KOPT-K1 (cell line): ENCODE data around the gene PTPRD.
"Not testable (repeated sequence)": the region's sequence is repeated elsewhere in the genome, so short reads cannot be mapped to it uniquely, and the experiment has no call there.

ENCODE experiments used
- H3K27ac ChIP-seq: fragments of 200-600 bp; sonication (generic); 2 replicates; pipeline ENCODE4 v1.5.1; 2016; ENCODE audit warnings: antibody characterized with exemption, mild to moderate bottlenecking, low read depth, low read length; ENCODE audit not compliant: poor library complexity, severe bottlenecking
- H3K36me3 ChIP-seq: fragments of 200-600 bp; sonication (generic); 2 replicates; pipeline ENCODE4 v1.5.1; 2017; ENCODE audit warnings: antibody characterized with exemption, mild to moderate bottlenecking, low read length, moderate library complexity; ENCODE audit not compliant: insufficient read depth
- H3K9me3 ChIP-seq: fragments of 200-600 bp; sonication (generic); 2 replicates; pipeline ENCODE4 v1.5.1; 2017; ENCODE audit warnings: antibody characterized with exemption, low read length, mild to moderate bottlenecking; ENCODE audit not compliant: insufficient read depth, poor library complexity, severe bottlenecking

The PTPRD gene

DNA sequence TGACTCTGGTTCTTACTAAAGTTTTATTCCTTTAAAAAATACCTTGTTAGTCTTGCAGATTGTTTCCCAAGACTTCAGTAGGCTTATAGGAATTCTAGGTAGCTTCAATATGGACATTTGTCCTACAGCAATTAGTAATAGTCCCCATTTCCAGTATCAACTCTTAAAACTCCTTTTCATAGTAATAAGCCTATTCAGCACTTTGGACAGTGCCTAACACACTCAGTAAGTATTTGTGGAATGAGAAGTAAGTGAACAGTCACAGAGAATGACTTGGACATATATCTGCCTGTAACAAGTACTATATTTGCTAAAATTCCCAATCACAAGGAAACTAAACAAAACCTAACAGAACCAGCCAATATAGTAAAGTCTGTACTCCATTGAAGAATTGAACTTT lies 1521.4 kb downstream of the PTPRD start:
- no peak overlapping the region for H3K27ac ChIP-seq
- no peaks in the 10 kb centered on the region for H3K9me3 ChIP-seq
- no peaks in the 10 kb centered on the region for H3K36me3 ChIP-seq

DNA sequence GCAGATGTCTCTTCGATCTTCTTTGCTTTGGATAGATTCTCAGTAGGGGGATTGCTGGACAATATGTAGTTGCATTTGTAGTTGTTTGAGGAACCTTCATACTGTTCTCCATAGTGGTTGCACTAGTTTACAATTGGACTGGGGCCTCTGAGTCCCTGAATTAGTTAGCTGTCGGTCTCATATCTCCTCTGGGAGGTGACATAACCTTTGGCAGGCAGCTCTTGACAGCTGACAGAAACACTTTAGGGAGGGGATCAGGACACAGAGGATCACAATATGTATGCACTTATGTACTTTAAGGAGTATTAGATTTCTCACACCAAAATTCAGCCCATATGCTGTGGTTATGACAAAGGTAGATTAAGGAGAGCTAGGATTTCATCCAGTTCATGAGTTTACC lies 1533.3 kb downstream of the PTPRD start:
- H3K9me3 ChIP-seq = no peaks in the 10 kb centered on the region
- H3K36me3 ChIP-seq = no peaks in the 10 kb centered on the region
- no peak overlapping the region for H3K27ac ChIP-seq

DNA sequence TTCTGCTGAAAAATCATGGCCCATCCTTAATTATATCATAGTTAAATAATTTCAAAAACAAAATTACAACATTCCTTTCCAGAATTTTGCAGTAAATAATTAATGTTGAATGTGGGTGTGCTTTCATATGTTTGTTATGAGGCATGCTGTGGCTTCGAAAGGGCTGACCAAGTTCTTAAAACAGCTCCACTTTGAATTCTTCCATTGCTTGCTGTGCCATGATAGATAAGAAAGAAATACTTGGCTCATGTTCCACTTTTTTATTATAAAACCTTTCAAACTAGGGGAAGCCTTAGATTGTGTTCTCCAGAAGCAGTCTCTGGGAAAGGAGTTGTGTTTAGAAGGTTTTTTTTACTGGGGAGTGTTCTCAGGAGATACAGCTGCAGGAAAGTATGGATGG lies 1534.5 kb downstream of the PTPRD start:
- no peaks in the 10 kb centered on the region for H3K9me3 ChIP-seq
- no peak overlapping the region for H3K27ac ChIP-seq
- no peaks in the 10 kb centered on the region for H3K36me3 ChIP-seq

DNA sequence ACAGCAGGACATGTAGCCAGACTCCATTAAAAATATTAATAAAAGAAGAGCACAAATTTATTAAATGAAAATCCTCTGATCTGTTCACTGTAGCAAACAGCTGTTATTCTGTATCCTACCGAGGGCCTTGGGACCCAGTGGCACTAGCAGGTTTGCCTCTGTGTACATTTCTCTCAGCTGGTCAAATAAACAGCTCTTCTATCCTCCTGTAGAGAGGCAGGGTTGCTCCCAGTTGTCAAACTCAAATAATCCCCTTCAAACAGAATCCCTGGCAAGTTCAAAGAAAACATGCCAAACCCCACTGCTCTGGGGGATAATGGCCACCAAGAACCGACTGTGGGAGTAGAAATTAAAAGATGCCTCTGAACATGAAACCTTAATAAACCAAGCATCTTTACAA lies 1551.2 kb downstream of the PTPRD start:
- no peak overlapping the region for H3K27ac ChIP-seq
- no peaks in the 10 kb centered on the region for H3K36me3 ChIP-seq
- no peaks in the 10 kb centered on the region for H3K9me3 ChIP-seq

DNA sequence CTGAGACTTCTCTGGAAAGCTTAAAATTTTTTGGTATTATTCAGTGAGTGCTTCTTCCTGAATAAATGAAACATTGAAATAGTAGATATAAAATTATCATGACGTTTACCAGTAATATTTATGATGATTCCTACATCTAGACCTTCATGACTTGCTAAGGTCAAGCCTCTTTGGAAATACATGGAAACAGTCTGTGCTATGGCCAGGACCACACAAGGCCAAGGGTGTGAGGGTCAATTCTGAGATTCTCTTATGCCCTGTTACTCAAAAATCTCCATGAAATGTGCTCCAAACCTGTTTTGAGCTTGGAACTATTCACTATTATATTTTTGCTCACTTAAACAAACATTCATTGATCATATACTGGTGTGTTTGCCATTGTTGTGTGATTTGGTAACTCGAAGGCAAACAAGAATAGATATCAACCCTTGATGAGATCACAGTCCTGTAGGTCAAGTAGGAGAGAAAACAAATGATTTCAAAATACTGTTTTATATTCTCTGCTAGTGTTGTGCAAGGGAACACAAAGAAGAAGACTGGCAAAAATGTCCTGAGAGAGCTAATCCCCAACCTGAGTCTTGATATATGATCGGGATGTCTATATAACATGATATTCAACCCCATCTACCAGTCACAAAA lies 1558.3 kb downstream of the PTPRD start:
- Histone ChIP-seq H3K9me3 (no peaks in the 10 kb centered on the region), H3K27ac (no peak overlapping the region), H3K36me3 (no peaks in the 10 kb centered on the region)

DNA sequence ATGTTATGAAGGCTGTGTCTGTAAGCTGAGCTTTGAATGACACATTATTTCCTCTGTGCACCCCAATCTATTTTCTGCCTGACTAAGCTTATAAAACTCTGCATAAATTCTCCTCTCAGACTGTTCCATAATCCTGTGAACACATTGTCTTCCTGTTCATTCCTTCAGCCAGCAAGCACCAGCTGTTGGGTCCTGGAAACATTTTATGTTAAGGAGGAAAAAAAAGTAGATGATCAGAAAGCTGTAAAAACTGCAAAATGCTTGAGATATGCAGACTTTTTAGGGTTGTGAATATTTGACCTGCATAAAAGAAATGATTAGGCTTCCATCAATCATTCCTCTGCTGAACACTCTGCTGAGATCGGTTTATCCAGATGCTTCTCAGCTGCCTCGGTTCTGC lies 1567.2 kb downstream of the PTPRD start:
- no peaks in the 10 kb centered on the region for H3K9me3 ChIP-seq
- no peak overlapping the region for H3K27ac ChIP-seq
- H3K36me3 ChIP-seq = no peaks in the 10 kb centered on the region

DNA sequence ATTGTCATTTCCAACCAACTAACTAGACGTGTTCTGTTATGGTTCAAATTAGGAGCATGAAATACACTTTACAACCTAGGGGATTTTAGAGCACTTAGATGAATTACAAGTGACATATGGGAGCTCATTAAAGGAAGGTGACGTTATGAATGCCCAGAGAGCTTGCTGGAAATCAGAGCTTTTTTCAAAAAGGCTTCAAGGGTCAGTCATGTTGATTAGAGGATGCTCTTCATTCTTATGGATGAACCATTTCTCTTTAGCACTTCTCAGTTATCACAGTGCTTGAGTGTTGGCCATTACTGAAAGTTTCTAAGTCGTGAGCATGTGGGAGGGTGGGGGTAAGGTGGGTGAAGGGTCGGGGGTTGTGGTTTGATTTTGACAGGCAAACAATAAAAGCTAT lies 1567.7 kb downstream of the PTPRD start:
- Histone ChIP-seq H3K27ac (no peak overlapping the region), H3K9me3 (no peaks in the 10 kb centered on the region), H3K36me3 (no peaks in the 10 kb centered on the region)

DNA sequence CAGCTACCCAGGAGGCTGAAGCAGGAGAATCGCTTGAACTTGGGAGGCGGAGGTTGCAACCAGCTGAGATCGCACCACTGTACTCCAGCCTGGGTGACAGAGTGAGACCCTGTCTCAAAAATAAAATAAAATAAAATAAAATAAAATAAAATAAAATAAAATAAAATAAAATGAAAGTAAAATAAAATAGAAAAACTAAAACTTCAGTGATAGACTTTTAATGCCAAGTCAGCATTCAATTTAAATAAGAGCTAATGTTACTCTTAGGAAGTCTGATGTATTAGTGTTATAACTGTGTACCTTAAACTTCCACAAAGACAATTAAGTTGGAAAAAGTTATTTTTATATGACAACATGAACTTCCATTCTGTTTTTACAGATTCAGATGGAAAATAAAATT lies 1569.0 kb downstream of the PTPRD start:
- H3K9me3 ChIP-seq, H3K27ac ChIP-seq, H3K36me3 ChIP-seq: not testable (repeated sequence)

DNA sequence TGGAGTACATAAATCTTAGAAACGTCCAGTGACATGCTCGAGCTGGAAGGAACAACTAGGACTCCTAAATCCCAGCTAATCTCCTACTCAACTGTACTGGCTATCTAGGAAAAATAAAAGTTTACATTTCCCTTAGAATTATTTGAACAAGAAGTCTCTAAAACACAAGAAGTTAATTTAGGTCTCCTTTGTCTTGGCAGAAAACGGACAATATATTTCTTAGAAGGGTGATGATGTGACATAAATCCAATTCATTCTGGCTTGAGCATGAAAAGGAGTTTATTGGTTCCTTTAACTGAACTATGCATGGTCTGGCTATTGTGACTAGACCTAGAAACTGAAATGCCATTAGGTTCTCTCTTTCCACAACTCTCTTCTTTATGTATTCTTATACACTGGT lies 1571.0 kb downstream of the PTPRD start:
- no peaks in the 10 kb centered on the region for H3K36me3 ChIP-seq
- H3K27ac ChIP-seq = no peak overlapping the region
- no peaks in the 10 kb centered on the region for H3K9me3 ChIP-seq

DNA sequence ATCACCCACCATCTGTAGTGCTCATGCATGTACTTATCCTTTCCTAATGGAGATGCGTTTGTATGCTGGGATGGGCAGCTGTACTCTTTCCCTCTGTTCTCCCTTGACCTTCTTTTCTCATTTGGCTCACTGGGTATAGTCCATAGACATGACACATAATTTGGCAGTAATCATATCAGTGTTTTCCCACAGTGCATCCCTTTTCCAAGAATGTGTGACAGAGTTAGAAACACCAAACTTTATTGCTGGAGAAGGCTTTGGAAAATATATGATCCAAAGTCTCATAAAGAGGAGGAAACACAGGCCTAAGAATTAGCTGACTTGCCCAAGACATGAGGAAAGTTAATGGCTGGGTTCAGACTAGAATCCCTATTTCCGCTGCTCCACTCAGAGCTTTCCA lies 1579.8 kb downstream of the PTPRD start:
- no peaks in the 10 kb centered on the region for H3K36me3 ChIP-seq
- no peaks in the 10 kb centered on the region for H3K9me3 ChIP-seq
- H3K27ac ChIP-seq = no peak overlapping the region

DNA sequence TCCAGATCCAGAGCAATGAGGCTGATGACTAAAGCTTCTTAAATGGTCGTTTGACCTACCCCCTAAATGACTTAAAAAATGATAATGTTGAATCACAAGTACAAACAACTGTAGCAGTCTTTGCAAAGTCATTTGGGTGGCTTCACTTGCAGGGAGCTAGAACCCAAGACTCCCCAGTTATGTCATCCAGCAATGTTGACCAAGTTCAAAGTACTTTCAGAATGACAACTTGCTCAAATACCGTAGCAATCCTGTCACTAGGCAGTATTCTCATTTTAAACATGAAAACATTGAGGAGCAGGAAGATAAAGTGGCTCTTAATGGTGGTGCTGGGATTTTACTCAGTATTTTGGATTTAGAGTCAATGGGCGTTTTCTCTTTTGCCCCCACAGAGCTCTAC lies 1596.2 kb downstream of the PTPRD start:
- no peak overlapping the region for H3K27ac ChIP-seq
- H3K36me3 ChIP-seq = no peaks in the 10 kb centered on the region
- no peaks in the 10 kb centered on the region for H3K9me3 ChIP-seq

DNA sequence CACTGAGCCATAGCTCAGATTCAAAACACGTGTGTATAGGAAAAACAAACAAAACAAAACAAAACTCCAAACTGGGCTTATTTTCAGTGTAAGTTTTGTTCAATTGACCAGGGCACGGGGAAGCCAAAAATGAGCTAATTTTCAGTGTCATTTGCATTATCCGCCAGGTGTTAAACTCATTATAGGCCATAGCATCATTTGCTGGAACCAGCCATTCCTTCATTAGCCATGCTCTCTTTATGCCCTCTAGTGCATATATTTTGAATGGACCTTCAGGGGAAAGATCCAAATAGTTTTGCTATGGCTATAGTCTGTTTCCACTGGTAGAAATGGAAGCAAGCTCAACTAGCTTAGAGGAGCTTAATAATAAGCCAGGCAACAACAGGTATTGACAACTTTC lies 1608.0 kb downstream of the PTPRD start:
- H3K27ac ChIP-seq = no peak overlapping the region
- no peaks in the 10 kb centered on the region for H3K9me3 ChIP-seq
- H3K36me3 ChIP-seq = no peaks in the 10 kb centered on the region

DNA sequence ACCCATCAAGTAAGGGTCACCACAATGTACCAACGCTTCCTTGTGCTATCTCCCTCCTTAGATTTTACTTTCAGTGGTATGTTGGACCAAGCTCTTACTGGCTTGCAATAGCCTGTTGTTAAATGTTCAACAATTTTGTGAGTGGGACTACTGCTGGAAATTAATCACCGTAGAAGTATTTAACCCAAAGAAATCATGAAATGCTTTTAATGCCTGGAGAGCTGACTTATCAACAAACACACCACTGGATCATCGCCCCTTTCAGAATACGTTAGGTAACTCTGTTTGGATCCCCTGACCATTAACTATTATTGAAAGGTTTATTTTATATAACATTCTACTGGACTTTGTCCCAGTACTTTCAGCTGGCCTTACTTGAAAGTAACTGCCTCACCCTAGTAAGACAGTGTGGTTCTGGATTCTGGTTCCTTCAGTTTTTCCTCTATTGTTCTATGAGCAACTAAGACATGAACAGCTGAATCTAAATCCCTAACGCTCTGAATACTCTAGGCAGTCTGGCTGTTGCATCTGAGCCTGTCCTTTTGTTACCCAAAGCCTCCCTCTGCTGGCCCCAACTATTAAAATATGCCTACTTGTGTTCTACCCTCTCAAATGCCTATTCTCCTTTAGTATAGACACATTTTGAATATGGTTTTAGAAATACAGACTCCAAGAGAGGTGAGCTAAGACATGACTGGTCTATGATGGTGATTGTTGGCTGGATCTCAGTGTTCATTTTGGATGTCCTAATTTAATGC lies 1609.8 kb downstream of the PTPRD start:
- no peak overlapping the region for H3K27ac ChIP-seq
- no peaks in the 10 kb centered on the region for H3K9me3 ChIP-seq
- H3K36me3 ChIP-seq = no peaks in the 10 kb centered on the region

DNA sequence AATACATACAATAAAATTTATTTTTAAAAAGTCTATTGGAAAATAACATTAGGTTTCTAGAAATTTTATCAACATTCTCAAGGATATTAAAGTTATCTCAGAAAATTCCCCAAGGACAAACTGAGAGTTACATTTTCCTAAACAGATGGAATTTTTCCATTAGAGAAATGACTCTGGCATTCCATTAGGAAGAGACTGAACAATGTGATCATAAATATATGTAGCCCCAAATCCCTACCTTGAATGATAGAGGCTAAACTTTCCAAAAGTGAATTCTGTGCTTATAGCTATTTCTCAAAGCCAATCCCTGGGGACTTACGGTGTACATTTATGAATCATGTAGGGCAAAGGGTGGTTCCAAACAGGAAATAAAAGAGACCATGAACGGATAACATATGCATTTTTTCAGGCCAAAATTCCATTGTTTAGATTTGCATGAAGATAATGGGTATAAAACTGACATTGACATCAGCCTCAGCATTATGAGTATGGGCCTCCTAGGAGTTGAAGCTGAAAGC lies 1632.2 kb downstream of the PTPRD start:
- Histone ChIP-seq H3K27ac (no peak overlapping the region), H3K36me3 (no peaks in the 10 kb centered on the region), H3K9me3 (no peaks in the 10 kb centered on the region)

DNA sequence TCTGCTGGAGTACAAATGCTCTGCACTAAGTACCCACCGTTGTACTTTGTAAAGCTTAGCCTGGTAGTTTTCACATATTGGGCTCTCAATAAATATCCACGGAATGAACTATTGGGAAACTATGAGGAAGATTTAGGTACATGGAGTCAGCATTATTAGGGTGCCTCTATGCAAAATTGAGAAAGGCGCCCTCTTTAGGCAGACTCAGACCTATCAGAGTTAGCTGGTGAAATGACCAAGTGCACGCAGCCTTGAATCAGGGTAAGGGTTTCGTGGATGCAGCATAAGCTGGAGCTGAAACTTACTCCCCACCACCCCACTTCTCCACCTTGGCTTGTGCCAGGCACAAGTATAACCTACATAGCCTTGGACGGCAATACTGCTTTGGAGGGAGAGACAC lies 1634.5 kb downstream of the PTPRD start:
- H3K9me3 ChIP-seq = no peaks in the 10 kb centered on the region
- H3K27ac ChIP-seq = no peak overlapping the region
- no peaks in the 10 kb centered on the region for H3K36me3 ChIP-seq

DNA sequence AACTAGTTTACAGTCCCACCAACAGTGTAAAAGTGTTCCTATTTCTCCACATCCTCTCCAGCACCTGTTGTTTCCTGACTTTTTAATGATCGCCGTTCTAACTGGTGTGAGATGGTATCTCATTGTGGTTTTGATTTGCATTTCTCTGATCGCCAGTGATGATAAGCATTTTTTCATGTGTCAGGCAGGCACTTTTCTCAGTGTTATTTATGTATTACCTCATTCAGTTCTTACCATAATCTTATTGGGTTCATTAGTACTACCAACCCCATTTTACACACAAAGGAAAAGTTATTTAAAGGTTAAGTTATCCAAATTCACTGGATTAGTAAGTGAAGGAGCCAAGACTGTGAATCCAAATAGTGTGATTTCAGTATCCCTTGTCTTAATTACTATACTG lies 1644.5 kb downstream of the PTPRD start:
- H3K36me3 ChIP-seq, H3K9me3 ChIP-seq, H3K27ac ChIP-seq: not testable (repeated sequence)
